ENCODE results near the gene TAC3. TPM values are rescaled to one million over a fixed set of nuclear protein-coding genes. Genes with fewer than 3 reads are reported as not detected.
"Not testable (repeated sequence)": the region's sequence is repeated elsewhere in the genome, so short reads cannot be mapped to it uniquely, and the experiment has no call there.

The TAC3 gene
- total RNA-seq, 2 experiments from 2014 or later = not detected

DNA sequence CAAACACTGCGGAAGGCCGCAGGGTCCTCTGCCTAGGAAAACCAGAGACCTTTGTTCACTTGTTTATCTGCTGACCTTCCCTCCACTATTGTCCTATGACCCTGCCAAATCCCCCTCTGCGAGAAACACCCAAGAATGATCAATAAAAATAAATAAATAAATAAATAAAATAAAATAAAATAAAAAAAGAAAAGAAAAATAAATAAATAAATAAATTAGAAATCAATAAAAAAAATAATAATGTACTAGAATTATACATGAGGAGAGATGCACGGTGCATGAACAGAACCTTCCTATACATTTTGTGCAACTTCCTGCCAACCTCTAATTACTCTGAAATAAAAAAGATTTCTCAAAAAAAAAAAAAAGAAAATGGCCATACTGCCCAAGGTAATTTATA lies 51.2 kb downstream of the TAC3 start:
- H3K9me3 ChIP-seq (ENCODE audit: low read length); intact Hi-C loops (cut with micrococcal nuclease; ENCODE audit: unreplicated experiment): not testable (repeated sequence)

GRCh38 chr12:56963557-56963956 lies 52.8 kb downstream of the TAC3 start:
- H4K20me1 ChIP-seq (ENCODE audit: insufficient read depth, low read length); H3K4me2 ChIP-seq (ENCODE audit: low read length); H3K4me3 ChIP-seq (ENCODE audit: low read depth, low read length, poor library complexity, severe bottlenecking); H3K79me2 ChIP-seq (ENCODE audit: insufficient read depth, low read depth, low read length); POLR2A ChIA-PET; intact Hi-C loops (cut with micrococcal nuclease; ENCODE audit: unreplicated experiment); H3K9me3 ChIP-seq (ENCODE audit: low read length); H3K36me3 ChIP-seq (ENCODE audit: insufficient read depth, low read length); H3K4me1 ChIP-seq (ENCODE audit: insufficient read depth, low read length, poor library complexity, severe bottlenecking); DNase-seq (ENCODE audit: low spot score); H3K9me2 ChIP-seq (ENCODE audit: insufficient read depth, low read length); H3K27ac ChIP-seq (ENCODE audit: low read depth, low read length, poor library complexity, severe bottlenecking); BruUV-seq (replicated peaks); H2AFZ ChIP-seq (ENCODE audit: low read length); CTCF ChIA-PET (ENCODE audit: unreplicated experiment): not testable (repeated sequence)

More for the DNA sequence above, 51.2 kb downstream of the TAC3 start:
- H3K36me3 ChIP-seq (ENCODE audit: insufficient read depth, low read length); CTCF ChIA-PET (ENCODE audit: unreplicated experiment); H3K27ac ChIP-seq (ENCODE audit: low read depth, low read length, poor library complexity, severe bottlenecking); H2AFZ ChIP-seq (ENCODE audit: low read length); H3K9me2 ChIP-seq (ENCODE audit: insufficient read depth, low read length); H4K20me1 ChIP-seq (ENCODE audit: insufficient read depth, low read length); H3K4me3 ChIP-seq (ENCODE audit: low read depth, low read length, poor library complexity, severe bottlenecking); H3K79me2 ChIP-seq (ENCODE audit: insufficient read depth, low read depth, low read length); BruUV-seq (replicated peaks); H3K4me1 ChIP-seq (ENCODE audit: insufficient read depth, low read length, poor library complexity, severe bottlenecking); DNase-seq (ENCODE audit: low spot score); H3K4me2 ChIP-seq (ENCODE audit: low read length); POLR2A ChIA-PET: not testable (repeated sequence)

DNA sequence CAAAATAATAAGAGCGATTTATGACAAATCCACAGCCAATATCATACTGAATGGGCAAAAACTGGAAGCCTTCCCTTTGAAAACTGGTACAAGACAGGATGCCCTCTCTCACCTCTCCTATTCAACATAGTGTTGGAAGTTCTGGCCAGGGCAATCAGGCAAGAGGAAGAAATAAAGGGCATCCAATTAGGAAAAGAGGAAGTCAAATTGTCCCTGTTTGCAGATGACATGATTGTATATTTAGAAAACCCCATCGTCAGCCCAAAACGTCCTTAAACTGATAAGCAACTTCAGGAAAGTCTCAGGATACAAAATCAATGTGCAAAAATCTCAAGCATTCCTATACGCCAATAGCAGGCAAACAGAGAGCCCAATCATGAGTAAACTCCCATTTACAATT lies 54.1 kb downstream of the TAC3 start:
- H3K9me3 ChIP-seq (ENCODE audit: low read length); H3K4me1 ChIP-seq (ENCODE audit: insufficient read depth, low read length, poor library complexity, severe bottlenecking); DNase-seq (ENCODE audit: low spot score); H3K4me3 ChIP-seq (ENCODE audit: low read depth, low read length, poor library complexity, severe bottlenecking); POLR2A ChIA-PET; H3K79me2 ChIP-seq (ENCODE audit: insufficient read depth, low read depth, low read length); BruUV-seq (replicated peaks); H3K4me2 ChIP-seq (ENCODE audit: low read length); H2AFZ ChIP-seq (ENCODE audit: low read length); CTCF ChIA-PET (ENCODE audit: unreplicated experiment); H3K27ac ChIP-seq (ENCODE audit: low read depth, low read length, poor library complexity, severe bottlenecking); H3K36me3 ChIP-seq (ENCODE audit: insufficient read depth, low read length); H3K9me2 ChIP-seq (ENCODE audit: insufficient read depth, low read length); H4K20me1 ChIP-seq (ENCODE audit: insufficient read depth, low read length); intact Hi-C loops (cut with micrococcal nuclease; ENCODE audit: unreplicated experiment): not testable (repeated sequence)

Other genes starting within 250 kb of the TAC3 start
- not detected in 2 replicates for gene SDR9C7, start 82.1 kb downstream of the TAC3 start, total RNA-seq (2014; rRNA removed; shearing (Covaris generic))
- gene SDR9C7, start 82.1 kb downstream of the TAC3 start, total RNA-seq (2022) = not detected in 2 replicates
- gene RDH16, start 58.9 kb downstream of the TAC3 start, total RNA-seq (2014; rRNA removed; shearing (Covaris generic)) = 0.06 and 0.15 TPM in 2 replicates
- gene RDH16, start 58.9 kb downstream of the TAC3 start, total RNA-seq (2022) = 0.13 and 0.41 TPM in 2 replicates
- gene ZBTB39, start 10.0 kb downstream of the TAC3 start, total RNA-seq (2014; rRNA removed; shearing (Covaris generic)) = 10.9 TPM in 2 replicates
- 10.0 and 10.7 TPM in 2 replicates for gene ZBTB39, start 10.0 kb downstream of the TAC3 start, total RNA-seq (2022)
- gene MYO1A, start 33.6 kb upstream of the TAC3 start, total RNA-seq (2014; rRNA removed; shearing (Covaris generic)) = 0.05 and 0.47 TPM in 2 replicates
- gene MYO1A, start 33.6 kb upstream of the TAC3 start, total RNA-seq (2022) = 0.19 and 0.79 TPM in 2 replicates
- gene NEMP1, start 62.3 kb upstream of the TAC3 start, total RNA-seq (2014; rRNA removed; shearing (Covaris generic)) = 39.8 and 45.7 TPM in 2 replicates
- gene NEMP1, start 62.3 kb upstream of the TAC3 start, total RNA-seq (2022) = 85.2 and 86.3 TPM in 2 replicates
- gene NAB2, start 72.6 kb upstream of the TAC3 start, total RNA-seq (2014; rRNA removed; shearing (Covaris generic)) = 8.5 and 9.6 TPM in 2 replicates
- 4.7 and 6.8 TPM in 2 replicates for gene NAB2, start 72.6 kb upstream of the TAC3 start, total RNA-seq (2022)
- gene STAT6, start 94.8 kb upstream of the TAC3 start, total RNA-seq (2014; rRNA removed; shearing (Covaris generic)) = 72.3 and 73.6 TPM in 2 replicates
- gene STAT6, start 94.8 kb upstream of the TAC3 start, total RNA-seq (2022) = 118 and 128 TPM in 2 replicates
- 1.1 and 2.2 TPM in 2 replicates for gene LRP1, start 112.0 kb upstream of the TAC3 start, total RNA-seq (2014; rRNA removed; shearing (Covaris generic))
- gene LRP1, start 112.0 kb upstream of the TAC3 start, total RNA-seq (2022) = 2.3 and 4.4 TPM in 2 replicates
- not detected in 2 replicates for gene LRP1-AS, start 131.1 kb upstream of the TAC3 start, total RNA-seq (2014; rRNA removed; shearing (Covaris generic))
- gene LRP1-AS, start 131.1 kb upstream of the TAC3 start, total RNA-seq (2022) = not detected in 2 replicates
- gene NXPH4, start 200.3 kb upstream of the TAC3 start, total RNA-seq (2014; rRNA removed; shearing (Covaris generic)) = 4.7 and 5.3 TPM in 2 replicates
- gene NXPH4, start 200.3 kb upstream of the TAC3 start, total RNA-seq (2022) = 9.8 and 10.5 TPM in 2 replicates
- 394 and 400 TPM in 2 replicates for gene SHMT2, start 213.2 kb upstream of the TAC3 start, total RNA-seq (2014; rRNA removed; shearing (Covaris generic))
- gene SHMT2, start 213.2 kb upstream of the TAC3 start, total RNA-seq (2022) = 415 and 438 TPM in 2 replicates
- 1.4 and 2.5 TPM in 2 replicates for gene STAC3, start 234.7 kb upstream of the TAC3 start, total RNA-seq (2014; rRNA removed; shearing (Covaris generic))
- 6.8 and 7.7 TPM in 2 replicates for gene STAC3, start 234.7 kb upstream of the TAC3 start, total RNA-seq (2022)

Measured in OCI-LY7 (cell line).